Epithelial cell of proximal tubule (primary cell): Measurements from ENCODE around the gene NKIRAS2. TPM values are rescaled to one million over a fixed set of nuclear protein-coding genes. Genes with fewer than 3 reads are reported as not detected.

Source experiments
- DNase-seq: peaks from one replicate; pipeline ENCODE4 v3.0.0-alpha.2; 2011; ENCODE audit warnings: low read depth
- H3K4me3 ChIP-seq: 2 replicates; pipeline ENCODE4 v1.5.1; 2011; ENCODE audit warnings: low read depth, mild to moderate bottlenecking, low read length
- CTCF ChIP-seq: conservative IDR thresholded peaks from 2 replicates; pipeline ENCODE4 v1.5.1; 2012; ENCODE audit warnings: low read depth, mild to moderate bottlenecking, low read length
- total RNA-seq: library from RNA; depleted of rRNA; stranded (reverse); fragments of >200 nt; gene quantifications from 2 replicates; pipeline ENCODE4 v1.2.3, GENCODE V29; 2015

The NKIRAS2 gene
- total RNA-seq, 1 donor from 2014 or later = 37.7 TPM

- DNase-seq = no peak
- no peak for TF ChIP-seq CTCF
Observed at GRCh38 chr17:42049834-42050392, 30.0 kb downstream of the NKIRAS2 start.

DNA sequence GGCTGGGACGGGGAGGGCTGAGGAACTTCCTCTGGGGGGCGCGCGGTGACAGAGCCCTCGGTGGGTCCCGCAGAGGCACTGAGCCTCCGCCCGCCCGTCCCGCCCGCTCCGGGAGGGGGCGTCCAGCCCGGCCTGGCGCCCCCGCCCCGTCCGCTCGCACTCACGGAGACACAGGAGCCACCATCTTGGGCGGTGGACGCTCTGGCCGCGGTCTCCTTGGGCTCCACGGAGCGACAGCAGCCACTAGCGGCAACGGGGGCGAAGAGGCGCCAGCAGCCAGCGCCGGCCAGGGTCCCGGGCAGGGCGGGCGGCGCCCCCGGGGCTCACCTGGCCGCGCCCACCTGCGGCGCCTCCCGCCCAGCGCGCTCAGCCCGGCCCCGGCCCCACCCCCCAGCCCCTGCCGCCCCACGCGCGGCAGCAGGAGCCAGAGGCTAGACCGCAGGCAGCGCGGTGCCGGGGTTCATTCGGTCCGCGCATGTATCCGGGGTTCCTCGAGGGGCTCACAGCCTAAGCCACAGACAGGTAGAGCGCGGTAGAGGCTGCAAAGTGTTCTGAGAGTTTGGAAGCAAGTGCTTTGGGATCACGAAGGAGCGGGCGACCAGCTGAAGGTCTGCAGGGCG, 30.6 kb downstream of the NKIRAS2 start, which contains the start of gene C17orf113:
TSS of gene C17orf113 (minus strand) at position 209 of the 620 bp plus-strand sequence. CDS start 7,225 bp downstream, outside the sequence.
- TF ChIP-seq CTCF = peak; percentile 25
- H3K4me3 ChIP-seq = peak within 1 kb of the TSS; percentile 60
- DNase-seq = no peak

More at GRCh38 chr17:42049834-42050392, 30.0 kb downstream of the NKIRAS2 start:
- H3K4me3 ChIP-seq = peak overlapping the region; percentile 60

DNA sequence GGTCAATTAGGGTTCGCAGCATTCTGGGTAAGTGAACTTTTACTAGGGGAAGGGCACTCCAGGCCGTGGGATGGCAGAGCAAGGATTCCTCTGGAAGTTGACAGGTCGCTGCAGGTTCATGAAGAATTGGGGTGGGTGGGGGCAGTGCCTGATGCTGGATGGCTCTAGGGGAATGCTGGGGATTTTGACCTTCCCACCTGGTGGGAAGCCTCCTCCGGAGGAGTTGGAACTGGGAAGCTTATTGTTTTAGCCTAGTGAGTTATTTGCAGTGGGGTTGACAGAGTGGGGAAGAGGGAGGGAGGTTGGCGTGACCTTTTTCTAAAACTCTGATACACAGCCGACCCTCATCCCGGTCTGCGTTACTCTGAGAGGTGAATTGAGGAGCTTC, 31.1 kb downstream of the NKIRAS2 start:
- no peak for DNase-seq
- TF ChIP-seq CTCF = no peak
- peak overlapping the region; percentile 60 for H3K4me3 ChIP-seq

DNA sequence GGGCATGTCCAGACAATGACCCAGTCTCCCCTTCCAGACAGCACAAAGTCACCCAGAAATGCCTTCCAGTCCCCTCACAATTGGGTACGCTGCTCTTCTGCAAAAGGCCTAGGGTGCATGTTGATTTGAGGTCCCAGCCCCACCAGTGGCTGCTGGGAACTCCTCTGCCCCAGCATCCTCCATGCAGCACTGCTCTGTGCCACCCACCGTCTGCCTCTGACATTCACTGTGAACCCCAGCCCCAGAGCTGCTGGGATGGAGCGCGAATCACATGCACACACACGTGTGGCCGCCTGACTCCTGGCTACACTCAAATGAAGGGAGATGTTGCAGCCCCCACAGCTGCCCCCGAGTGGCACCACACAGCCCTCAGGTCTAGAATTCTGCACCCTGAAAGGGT, 31.8 kb downstream of the NKIRAS2 start:
- no peak overlapping the region for H3K4me3 ChIP-seq
- TF ChIP-seq CTCF = no peak
- DNase-seq = no peak

GRCh38 chr17:42052346-42052877, 32.5 kb downstream of the NKIRAS2 start:
- H3K4me3 ChIP-seq = no peak overlapping the region
- no peak for DNase-seq
- TF ChIP-seq CTCF = no peak

DNA sequence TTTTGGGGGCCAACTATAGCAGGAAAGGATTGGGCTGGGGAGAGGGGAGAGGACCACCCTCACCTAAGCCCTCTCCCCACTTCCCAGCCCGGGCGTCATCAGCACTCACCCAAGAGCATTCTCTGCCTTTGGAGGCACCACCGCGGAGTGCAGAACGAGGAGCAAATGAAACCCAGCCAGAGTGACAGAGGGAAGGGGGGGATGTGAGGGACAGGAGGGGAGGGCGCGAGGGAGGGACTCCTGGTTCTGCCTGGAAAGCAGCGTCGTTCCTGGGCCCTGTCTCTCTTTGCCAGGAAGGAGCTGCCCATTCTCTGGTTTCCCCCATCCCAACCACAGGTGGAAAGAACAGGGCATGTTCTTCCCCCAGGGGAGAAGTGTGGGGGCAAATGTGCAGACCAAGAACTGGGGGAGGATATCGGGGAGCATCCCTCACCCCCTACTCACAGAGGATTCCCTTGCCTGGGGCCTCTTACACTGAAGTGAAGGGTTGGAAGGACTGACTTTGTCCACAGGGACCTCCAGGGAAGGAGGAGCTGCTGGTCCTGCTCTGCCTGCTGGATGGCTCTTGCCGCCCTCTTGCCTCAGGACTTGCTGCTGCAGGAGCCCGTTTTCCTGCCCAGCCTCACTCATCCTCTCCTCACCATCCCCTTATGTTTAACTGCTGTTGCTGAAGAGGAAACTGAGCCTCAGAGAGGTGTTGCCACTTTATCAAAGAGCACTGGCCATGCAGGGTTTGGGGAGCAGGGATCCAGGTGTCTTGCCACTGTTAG, 34.0 kb downstream of the NKIRAS2 start:
- no peak overlapping the region for H3K4me3 ChIP-seq
- no peak for DNase-seq
- TF ChIP-seq CTCF = no peak
